ENCODE results near the gene LRMDA.

LRMDA gene

DNA sequence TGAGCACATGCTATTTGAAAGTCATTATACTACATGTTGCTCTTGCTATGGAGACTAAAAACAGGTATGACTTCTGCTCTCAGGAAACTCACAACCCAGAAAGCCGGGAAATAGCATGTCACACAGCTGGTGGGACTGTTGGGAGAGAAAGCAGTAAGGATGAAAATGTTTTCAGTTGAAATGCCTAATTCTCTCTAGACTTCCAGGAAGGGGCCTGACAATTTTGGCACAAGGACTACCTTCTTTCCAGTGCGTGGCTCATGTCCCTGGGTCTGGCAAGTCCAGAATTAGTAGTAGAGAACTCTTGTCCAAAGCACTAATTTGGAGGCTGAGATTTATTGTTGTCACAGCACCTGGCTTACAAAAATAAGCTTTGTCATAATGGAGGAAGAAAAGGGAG, 567.6 kb downstream of the LRMDA start:
- no peak for DNase-seq (ENCODE audit: low read depth)

DNA sequence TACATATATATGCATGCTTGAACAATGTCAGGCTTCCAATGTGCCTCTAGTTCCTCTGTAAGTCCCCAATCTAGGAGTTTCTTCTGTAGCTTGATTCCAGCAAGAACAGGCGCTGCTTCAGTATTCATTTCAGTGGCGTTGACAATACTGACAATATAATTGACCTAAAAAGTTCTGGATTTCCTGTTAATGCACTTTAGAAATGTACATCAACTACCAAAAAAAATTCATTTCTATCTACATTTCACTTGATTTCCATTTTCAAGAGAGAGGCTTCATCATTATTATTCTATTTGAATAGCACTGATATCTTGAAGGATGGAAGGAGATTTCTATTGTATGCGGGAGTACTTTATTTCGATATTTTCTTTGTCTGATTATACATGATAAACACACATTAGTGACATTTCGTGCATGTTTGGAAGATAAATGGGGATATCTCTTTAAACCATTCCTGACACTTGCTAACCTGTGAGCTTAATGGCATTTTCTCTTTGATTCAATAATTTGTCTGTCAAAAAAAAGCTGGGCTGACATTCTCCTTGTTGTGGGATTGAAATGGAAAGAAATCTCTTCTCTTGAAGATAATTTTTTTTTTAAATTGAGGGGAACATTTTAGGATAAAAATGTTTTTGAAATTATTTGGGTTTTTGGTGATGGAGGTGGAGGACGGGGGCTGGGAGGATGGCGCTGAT, 568.2 kb downstream of the LRMDA start:
- DNase-seq (ENCODE audit: low read depth): no peak

DNA sequence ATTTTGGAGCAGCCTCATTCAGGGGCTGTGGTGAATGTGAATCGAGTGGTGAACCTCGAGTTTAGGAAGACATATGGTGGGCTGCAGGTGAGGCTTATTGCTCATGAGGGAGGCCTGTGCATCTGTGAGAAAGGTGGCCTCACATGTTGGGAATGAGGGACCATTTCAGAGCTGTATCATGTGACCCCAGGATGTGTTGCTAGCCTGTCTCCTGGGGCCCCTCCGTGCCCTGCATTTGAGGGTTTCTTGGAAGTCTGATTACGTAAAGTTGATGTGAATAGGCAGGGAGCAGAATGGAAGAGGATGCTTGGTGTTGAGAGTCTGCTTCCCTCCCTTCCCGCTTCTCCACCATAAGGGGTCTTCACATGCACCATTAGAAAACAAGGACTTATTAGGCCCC, 569.1 kb downstream of the LRMDA start:
- no peak for DNase-seq (ENCODE audit: low read depth)

DNA sequence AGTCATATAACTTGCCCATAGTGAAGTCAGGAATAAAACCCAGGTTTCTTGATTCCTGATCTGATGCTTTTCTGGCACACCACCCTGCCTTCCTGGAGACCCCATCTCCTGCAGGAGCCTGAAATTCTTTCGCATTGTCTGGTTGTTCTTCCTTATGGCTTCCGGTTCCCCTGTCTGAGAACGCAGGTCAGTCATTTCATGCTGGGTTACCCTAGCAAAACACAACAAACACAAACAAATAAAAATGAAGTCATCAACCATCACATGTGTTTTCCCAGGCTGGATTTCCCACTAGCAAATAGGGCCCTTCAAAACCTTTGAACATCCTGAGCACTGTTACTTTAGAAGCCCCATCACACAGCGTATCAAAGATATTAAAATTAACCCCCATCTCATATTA, 569.6 kb downstream of the LRMDA start:
- no peak for DNase-seq (ENCODE audit: low read depth)

DNA sequence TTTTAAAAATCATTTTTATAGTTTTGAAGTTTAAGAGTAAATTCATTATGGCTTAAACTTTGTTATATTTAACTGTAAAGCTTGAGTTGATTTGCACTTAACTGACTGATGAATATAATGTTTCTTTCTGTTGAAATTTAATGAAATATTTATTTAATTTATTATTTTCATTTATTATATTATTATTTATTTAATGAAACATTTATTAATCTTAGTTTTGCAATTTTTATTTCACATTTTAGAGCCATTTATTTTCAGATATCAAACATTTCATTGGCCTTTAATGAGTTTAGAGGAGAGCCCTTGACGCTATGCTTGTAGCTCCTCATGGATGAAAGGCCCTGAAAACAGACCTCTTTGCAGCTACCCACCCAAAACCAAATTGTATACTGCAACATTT, 570.0 kb downstream of the LRMDA start:
- DNase-seq (ENCODE audit: low read depth): no peak

DNA sequence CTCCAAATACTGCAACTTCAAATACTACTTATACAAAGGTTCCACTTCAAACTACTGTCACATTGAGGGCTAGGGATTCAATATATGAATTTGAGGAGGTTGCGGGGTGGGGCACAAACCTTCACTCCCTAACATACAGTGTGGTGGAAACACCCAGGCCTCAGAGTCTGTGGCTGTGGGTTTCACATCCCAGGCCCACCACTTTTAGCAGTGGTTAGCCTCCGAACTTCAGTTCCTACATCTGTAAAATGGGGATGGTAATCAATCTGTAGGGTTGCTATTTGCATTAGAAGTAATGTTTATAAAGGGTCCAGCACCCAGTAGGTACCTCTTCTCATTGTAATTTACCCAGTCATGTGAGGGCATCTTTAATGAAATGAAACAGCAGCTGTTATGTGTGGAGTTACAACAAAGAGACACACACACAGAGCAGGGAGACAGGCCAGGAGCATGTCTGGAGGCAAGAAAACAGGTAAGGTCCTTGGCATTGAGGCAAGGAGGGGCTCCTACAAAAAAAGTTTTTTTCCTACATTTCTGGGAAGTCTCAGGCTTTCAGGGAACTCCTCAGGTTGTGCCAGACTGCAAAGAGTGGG, 570.9 kb downstream of the LRMDA start:
- no peak for DNase-seq (ENCODE audit: low read depth)

DNA sequence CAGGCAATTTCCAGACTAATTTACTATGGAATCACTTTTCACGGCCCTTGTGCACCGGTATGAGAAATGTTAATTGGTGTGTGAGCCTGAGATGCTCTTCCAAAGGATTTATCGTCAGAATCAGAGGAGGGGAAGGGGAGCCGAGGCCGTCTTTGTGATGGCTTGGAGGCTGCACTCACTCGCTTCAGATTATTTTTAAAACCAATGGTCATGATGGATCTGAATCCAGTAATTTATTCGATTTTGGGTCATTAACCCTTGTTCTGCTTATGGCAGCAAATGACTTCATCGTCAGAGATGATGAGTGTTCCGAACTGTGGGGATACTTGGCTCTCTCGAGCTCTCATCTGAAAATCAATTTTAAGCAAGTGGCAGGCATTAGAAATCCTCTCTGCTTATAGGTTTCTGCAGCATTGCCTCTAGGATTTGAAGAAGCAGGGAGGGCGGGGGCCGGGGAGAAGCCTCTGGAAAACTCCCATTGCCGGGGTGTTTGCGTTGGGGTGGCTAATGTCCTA, 576.3 kb downstream of the LRMDA start:
- no peak for DNase-seq (ENCODE audit: low read depth)

DNA sequence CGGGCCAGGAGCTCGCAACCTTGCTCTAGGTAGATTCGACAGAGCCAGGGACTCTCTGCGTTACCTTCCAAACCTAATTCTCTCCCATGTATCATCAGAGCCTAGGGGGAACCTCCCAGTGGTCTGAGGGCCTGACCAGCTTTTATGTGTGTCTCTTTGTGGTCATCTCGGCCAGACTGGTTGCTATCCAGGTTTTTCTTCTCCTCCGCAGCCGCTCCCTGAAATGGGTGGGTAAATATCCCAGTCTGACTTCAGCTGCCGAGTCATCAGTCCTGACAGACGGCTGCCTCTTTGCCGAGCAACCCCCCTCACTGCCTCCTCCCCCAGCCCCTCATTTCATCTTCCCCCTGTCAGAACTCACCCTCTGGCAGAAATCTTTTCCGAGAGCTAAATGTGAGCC, 578.1 kb downstream of the LRMDA start:
- no peak for DNase-seq (ENCODE audit: low read depth)

DNA sequence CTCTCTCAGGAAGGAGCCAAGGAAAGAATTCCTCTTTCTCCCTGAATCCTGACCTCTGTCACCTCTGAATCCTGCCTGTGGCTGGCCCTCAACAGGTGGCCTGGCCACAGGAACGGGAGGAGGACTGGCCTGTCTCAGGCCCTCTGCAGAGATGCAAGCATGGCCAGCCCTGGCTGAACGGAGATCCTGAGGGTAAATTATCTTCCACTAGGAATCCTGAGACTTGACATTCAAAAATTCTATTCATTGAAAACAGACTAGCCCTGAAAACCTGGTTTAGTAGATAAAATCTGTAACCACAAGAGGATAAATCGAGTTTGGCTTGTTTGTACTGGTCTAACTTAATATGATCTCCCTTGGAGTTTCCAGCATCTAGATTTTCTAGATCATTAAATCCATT, 579.3 kb downstream of the LRMDA start:
- no peak for DNase-seq (ENCODE audit: low read depth)

DNA sequence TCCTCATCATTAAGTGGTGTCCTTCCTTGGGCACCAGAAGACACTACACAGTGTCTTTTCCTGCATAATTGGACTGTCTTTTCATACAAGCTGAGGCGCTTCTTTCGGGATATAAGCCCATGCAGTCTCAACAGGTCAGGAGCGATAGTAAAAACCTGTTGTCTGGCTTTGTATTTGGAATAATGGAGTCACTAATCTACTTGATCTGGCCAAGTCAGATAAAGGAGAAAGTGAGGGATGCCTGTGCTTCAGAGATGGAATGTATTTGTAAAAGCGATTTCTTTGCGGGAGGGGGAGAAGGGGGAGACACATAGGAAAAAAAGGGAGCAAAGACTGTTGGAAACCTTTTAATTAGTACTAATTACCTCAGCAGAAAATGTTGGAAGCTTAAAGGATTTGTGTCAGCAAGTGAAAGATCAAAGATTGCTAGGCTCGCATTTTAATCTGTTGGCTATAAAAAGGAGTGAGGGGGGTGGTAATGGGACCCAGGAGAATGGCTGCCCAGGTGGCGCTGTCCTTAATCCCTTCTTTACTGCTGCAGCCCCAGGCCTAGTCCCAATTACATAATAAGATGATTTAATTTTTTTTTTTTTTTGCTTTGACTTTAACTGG, 581.4 kb downstream of the LRMDA start:
- no peak for DNase-seq (ENCODE audit: low read depth)

DNA sequence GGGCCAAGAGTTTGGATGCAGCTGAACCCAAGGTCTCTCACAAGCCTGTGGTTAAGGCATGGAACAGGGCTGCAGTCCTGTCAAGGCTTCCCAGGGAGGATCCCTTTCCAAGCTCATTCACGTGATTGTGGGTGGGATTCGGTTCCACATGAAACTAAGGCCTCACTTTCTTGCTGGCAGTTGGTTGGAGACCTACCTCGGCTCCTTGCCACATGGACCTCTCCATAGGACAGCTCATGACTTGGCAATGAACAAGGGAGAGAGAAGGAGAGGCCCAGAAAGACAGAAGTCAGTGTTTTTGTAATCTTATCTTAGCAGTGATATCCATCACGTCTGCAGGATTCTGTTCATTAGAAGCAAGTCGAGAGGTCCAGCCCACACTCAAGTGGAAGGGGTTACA, 583.8 kb downstream of the LRMDA start:
- DNase-seq (ENCODE audit: low read depth): no peak

DNA sequence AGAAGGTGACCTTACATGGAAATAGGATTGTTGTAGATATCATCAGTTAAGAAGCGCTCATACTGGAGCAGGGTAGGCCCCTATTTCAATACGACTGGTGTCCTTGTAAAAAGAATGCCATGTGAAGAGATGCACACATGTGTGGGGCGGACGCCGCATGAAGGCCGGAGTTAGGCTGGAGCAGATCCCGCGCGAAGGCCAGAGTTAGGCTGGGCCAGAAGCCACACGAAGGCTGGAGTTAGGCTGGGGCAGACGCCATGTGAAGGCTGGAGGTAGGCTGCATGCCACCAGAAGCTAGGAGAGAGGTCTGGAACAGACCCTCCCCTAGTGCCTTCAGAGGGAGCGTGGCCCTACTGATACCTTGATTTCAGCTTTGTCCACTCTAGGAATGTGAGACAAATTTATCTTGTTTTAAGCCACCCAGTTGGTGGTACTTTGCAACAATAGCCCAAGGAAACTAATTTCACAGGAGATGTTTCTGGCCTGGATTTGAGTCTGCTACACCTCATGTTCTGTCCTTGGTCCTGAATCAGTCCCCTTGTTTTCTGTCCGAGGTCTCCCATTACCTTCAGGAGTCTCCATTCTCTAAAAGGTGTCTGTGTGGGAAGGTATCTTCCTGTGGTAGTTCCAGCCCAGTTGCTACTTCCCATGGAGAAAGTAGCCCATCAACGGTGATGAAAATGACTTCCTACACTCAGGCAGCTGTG, 585.8 kb downstream of the LRMDA start:
- no peak for DNase-seq (ENCODE audit: low read depth)

DNA sequence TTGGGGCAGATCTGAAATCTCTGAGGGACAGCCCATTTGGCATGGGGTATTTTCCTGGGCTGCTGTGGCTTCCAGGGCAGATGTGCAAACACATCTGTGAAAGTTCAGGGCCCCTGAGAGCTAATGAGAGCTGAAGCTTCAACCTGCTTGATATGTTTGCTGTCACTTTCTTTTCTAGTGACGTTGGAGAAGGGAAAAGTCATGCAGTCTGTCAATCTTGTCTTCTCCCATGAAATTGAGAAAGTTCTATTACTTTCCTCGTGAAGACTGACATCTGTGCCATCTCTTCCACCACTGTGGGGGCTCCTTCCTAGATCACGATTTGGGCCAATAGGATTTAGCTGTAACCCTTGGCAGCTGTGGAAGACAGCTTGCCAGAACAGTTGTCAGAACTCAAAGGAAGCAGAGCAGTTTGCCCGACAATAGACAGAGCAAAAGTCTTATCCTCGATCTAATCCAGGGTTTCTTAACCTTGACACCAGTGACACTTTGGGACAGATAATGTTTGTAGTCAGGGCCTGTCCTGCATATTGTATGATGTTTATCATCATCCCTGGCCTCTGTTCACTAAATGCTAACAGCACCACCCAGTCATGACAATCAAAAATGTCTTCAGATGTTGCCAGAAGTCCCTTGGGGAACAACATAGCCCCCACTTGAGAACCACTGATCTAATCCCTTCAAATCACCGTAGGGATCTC, 586.5 kb downstream of the LRMDA start:
- no peak for DNase-seq (ENCODE audit: low read depth)

DNA sequence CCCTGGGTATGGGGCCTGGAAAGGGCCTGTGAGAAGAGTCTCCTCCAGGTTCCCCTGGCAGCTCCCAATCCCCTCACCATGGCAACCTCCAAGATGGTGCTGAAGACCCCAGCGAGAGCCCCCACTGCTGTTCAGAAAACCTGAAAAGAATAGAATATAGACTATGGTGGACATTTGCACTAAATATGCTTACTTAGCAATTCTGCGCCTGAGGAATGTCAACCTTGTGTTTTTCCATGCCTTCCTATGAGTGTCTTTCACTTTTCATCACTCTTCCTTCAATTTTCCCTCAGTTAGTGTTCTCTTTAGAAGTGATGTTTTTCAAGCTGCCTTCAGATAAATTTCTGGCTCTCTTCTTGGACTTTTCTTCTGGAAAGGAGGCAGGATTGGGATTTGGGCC, 589.2 kb downstream of the LRMDA start:
- no peak for DNase-seq (ENCODE audit: low read depth)

DNA sequence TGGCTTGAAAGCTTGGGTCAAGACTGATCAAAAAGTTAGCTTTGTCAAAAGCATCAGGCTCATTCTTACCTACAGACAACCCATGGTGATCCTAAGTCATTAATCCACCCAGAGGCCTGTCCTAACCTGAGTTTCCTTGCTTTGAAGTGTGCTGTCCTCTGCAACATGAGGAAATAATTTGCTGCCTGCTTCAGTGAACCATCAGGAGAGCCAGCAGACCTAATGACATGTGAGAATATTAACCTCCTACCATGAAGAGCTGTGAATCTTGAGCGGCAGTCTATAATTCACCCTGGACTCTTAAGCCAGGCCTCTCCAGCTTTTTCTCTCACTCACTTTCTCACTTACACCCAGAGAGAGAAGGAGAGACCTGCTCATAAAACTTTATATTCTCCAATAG, 590.0 kb downstream of the LRMDA start:
- DNase-seq (ENCODE audit: low read depth): no peak

DNA sequence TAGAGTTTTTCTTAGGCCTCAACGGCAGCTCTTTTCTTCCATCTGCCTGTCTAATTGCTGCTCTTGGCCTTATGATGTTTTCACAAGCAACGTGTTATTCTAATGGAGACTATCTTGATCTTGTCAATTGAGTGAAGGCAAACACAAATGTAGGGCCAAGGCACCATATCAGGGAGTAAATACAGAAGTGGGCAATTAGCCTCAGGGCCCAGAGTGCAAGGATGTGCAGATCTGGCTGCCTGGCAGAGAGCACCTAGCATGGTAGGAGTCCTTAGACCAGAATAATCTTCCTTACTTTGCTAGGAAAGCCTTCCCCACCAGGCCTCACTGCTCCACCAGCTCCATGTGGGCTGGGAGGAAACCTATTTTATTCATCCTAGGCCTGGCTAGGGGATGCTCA, 590.9 kb downstream of the LRMDA start:
- no peak for DNase-seq (ENCODE audit: low read depth)

DNA sequence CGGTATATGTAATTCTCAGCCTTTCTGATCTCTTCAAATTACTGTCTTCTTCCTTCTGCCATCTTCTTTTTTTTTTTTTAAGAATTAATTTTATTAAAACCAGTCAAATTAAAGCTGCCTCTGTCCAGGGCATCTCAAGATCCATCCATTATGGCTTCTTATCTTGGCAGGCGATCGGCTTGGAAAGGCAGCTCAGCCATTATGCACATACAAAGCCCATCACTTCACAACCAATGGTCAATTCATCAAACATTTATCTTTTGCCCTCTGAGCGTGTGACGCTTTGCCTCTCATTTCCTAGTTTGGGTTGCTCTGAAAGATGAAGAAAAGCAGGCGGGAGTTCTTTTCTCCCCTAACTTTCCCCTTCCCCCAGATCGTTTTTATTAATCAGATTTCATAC, 591.6 kb downstream of the LRMDA start:
- DNase-seq (ENCODE audit: low read depth): no peak

DNA sequence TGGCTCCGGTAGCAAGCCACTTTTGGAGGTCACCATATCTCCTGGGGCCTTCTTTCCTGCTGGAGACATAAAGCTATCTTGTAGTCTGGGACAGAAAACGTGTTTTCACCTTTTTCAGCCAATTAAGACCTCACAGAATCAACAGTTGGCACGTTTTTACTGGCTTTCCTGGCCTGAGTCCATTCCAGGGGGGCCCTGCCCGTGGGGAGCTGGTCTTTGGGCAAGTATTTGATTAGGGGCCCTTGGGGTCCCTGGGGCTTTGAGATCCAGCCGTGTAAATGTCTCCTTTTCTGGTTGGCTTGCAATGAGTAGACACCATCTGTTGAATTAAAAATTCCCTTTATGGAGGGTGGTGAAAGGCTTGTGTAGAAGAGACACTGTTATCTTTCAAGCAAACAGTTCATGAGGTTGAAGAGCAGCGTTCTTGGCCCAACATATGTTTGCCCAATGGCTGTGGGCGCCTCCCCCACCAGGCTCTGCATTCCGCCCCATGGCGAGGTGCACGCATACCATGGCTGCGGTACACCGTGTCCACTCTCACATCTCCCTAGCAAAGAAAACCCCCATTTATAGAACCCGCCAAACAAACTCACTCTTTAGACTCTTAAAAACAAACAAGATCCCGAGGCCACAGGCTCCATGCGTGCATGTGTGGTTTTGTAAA, 593.2 kb downstream of the LRMDA start:
- no peak for DNase-seq (ENCODE audit: low read depth)

DNA sequence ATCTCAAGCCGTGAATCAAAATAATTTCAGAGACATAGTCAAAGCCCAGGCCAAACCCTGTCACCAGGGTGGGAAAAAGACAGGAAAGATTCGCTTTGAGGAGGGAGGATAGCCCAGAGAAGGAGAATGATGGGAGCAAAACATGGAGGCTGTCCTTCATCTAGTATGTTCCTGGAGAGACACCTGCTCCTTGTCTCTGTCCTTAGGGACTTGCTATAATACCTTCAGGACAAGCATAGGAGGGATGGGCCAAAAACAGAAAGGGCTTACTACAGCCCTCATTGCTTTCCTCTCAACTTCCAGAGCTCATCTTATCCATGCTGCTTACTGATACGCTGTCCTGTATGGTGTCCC, 593.7 kb downstream of the LRMDA start:
- DNase-seq (ENCODE audit: low read depth): no peak

DNA sequence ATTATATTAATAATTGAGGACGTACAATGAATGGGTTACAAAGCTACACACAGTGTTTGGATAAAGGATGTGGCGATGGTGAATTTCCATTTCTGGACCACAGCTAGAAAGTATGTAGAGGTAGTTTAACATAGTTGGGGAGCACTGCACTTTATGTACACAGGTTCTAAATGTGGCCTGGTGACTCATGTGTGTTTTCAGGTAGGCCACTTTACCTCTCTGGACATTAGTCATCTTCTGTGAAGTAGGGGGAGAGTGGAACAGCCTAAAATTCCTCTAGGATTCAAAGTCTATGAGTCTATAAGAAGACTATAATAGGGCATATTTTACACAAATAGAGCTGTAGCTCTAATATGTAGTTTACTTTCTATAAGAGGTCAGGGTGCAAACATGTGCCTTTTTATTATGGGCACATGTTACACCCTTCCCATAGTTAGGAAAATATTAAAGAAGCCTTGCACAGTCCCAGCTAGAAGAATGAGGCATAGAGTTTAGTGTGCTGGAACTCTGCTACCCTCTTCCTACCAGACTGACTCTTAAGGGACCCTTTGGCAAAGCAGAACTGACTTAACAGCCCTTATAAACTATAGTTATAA, 594.9 kb downstream of the LRMDA start:
- no peak for DNase-seq (ENCODE audit: low read depth)

DNA sequence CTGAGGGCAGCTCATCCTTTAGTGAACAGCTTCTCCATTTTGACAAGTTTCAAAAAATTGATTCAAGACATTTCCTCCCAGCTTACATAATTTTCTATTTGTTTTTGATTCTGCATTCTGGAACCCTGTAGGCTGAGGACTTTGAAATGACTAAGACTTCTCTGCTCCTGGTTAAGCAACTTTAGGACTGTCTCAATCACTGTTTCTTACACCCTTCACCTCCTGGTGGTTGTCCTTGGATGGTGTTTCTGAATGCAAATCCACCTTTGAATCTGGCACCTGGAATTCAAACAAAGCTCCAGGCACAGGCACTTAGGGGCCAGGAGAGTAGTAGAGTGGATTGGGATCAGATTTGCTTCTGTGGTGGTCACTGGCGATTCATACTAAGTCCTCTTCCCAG, 595.5 kb downstream of the LRMDA start:
- no peak for DNase-seq (ENCODE audit: low read depth)

DNA sequence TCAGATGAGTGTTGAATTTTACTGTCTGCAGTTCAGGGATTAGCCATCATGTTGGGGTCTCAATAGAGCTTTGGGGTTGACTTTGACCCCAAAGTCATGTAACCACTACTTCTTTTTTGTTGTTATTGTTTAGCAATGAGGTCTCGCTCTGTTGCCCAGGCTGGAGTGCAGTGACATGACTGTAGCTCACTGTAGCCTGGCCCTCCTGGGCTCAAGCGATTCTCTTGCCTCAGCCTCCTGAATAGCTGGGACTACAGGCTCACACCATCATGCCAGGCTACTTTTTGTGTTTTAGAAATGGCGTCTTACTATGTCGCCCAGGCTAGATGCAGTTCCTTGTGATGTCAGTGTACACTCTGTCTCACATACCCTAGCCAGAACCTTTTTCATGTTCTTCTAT, 598.4 kb downstream of the LRMDA start:
- DNase-seq (ENCODE audit: low read depth): no peak

All from activated T-helper 9 cell treated with anti-CD3 and anti-CD28 coated beads, Interleukin-2, amount 50 U/mL, for 16 hours (primary cell).